NOMO-1 treated with DMSO at 0.1 percent for 48 hours (cell line): ENCODE results near the gene DUSP15.

Source experiments
- DNase-seq: peaks from one replicate; lab custom pipeline; 2025; ENCODE audit not compliant: unreplicated experiment; lab: John Stamatoyannopoulos, UW

The DUSP15 gene

GRCh38 chr20:31896049-31896448 lies 25.7 kb upstream of the DUSP15 start:
- DNase-seq, result no peak

- peak; percentile 95 for DNase-seq
Observed at GRCh38 chr20:31894980-31895675, 24.8 kb upstream of the DUSP15 start.

- DNase-seq, result no peak
Observed at GRCh38 chr20:31890646-31891045, 20.3 kb upstream of the DUSP15 start.

GRCh38 chr20:31883829-31884228 lies 13.5 kb upstream of the DUSP15 start:
- no peak for DNase-seq

GRCh38 chr20:31881945-31882344 lies 11.6 kb upstream of the DUSP15 start:
- no peak for DNase-seq

- DNase-seq, result peak; percentile 80
Observed at GRCh38 chr20:31879143-31879987, 9.0 kb upstream of the DUSP15 start.

- DNase-seq, result no peak
Observed at GRCh38 chr20:31877684-31878083, 7.4 kb upstream of the DUSP15 start.

GRCh38 chr20:31875671-31876070 lies 5.3 kb upstream of the DUSP15 start:
- DNase-seq, result peak; percentile 45

- DNase-seq, result no peak
Observed at GRCh38 chr20:31872406-31872805, 2.1 kb upstream of the DUSP15 start.

GRCh38 chr20:31871618-31871954 lies 1.3 kb upstream of the DUSP15 start:
- no peak for DNase-seq

- DNase-seq, result no peak
Observed at GRCh38 chr20:31870726-31871617, 645 bp upstream of the DUSP15 start.

- no peak for DNase-seq
Observed at GRCh38 chr20:31869673-31869941, 720 bp downstream of the DUSP15 start.

GRCh38 chr20:31868853-31869672 lies 1.3 kb downstream of the DUSP15 start:
- DNase-seq, result no peak

- DNase-seq, result no peak
Observed at GRCh38 chr20:31866221-31866620, 4.1 kb downstream of the DUSP15 start.

GRCh38 chr20:31864521-31865400 lies 5.6 kb downstream of the DUSP15 start:
- no peak for DNase-seq

- DNase-seq, result no peak
Observed at GRCh38 chr20:31863296-31864085, 6.8 kb downstream of the DUSP15 start.

GRCh38 chr20:31862506-31862905 lies 7.8 kb downstream of the DUSP15 start:
- no peak for DNase-seq

GRCh38 chr20:31862157-31862470 lies 8.2 kb downstream of the DUSP15 start:
- no peak for DNase-seq

- peak; percentile 69 for DNase-seq
Observed at GRCh38 chr20:31861385-31862156, 8.8 kb downstream of the DUSP15 start.
